ENCODE measurements around the gene SLC12A5.

Gene SLC12A5

GRCh38 chr20:46006022-46006705 is 22.9 kb upstream of the SLC12A5 start:
- DNase-seq: no peak

- DNase-seq: no peak
These were observed 22.1 kb upstream of the SLC12A5 start for GRCh38 chr20:46006964-46007363.

GRCh38 chr20:46007671-46008070 is 21.3 kb upstream of the SLC12A5 start:
- DNase-seq: no peak

GRCh38 chr20:46009816-46010215 is 19.2 kb upstream of the SLC12A5 start:
- DNase-seq: no peak

- DNase-seq: no peak
These were observed 18.3 kb upstream of the SLC12A5 start for GRCh38 chr20:46010491-46011391.

- DNase-seq: peak in 1 of 51 donors; percentile 10
These were observed 17.2 kb upstream of the SLC12A5 start for GRCh38 chr20:46011631-46012482.

- DNase-seq: no peak
These were observed 16.1 kb upstream of the SLC12A5 start for GRCh38 chr20:46012921-46013320.

- DNase-seq: no peak
These were observed 15.6 kb upstream of the SLC12A5 start for GRCh38 chr20:46013322-46013828.

- DNase-seq: peak in 8 of 51 donors; percentile 5 to 51 (median 16)
These were observed 15.0 kb upstream of the SLC12A5 start for GRCh38 chr20:46013829-46014516.

GRCh38 chr20:46014517-46015396 is 14.3 kb upstream of the SLC12A5 start:
- DNase-seq: no peak

- DNase-seq: no peak
These were observed 11.7 kb upstream of the SLC12A5 start for GRCh38 chr20:46017272-46017671.

- no peak for DNase-seq
These were observed 10.9 kb upstream of the SLC12A5 start for GRCh38 chr20:46018112-46018511.

GRCh38 chr20:46018611-46019010 is 10.4 kb upstream of the SLC12A5 start:
- no peak for DNase-seq

GRCh38 chr20:46020555-46020954 is 8.5 kb upstream of the SLC12A5 start:
- no peak for DNase-seq

GRCh38 chr20:46021361-46022359 is 7.4 kb upstream of the SLC12A5 start:
- peak in 35 of 51 donors; percentile 9 to 80 (median 55) for DNase-seq

- peak in 42 of 51 donors; percentile 10 to 76 (median 44) for DNase-seq
These were observed 6.4 kb upstream of the SLC12A5 start for GRCh38 chr20:46022411-46023147.

GRCh38 chr20:46023148-46023484 is 5.9 kb upstream of the SLC12A5 start:
- no peak for DNase-seq

GRCh38 chr20:46023999-46024398 is 5.0 kb upstream of the SLC12A5 start:
- DNase-seq: no peak

Measured in hypothalamus (tissue), 51 donors.